AG09309 (cell line): ENCODE data around the gene FAM221B.

Experiments
- DNase-seq: peaks from one replicate; pipeline ENCODE4 v3.0.0-alpha.2; 2010; ENCODE audit warnings: low read depth
- H3K4me3 ChIP-seq: 2 replicates; pipeline ENCODE4 v1.5.1; 2011; ENCODE audit warnings: mild to moderate bottlenecking, low read depth, low read length, moderate library complexity; ENCODE audit not compliant: control insufficient read depth
- TF ChIP-seq, protein P1 (sequence below): IDR thresholded peaks from 2 replicates; pipeline ENCODE4 v1.5.1; 2011; ENCODE audit warnings: mild to moderate bottlenecking, low read depth, low read length, inconsistent platforms; ENCODE audit not compliant: insufficient read depth, control insufficient read depth; ENCODE audit errors: missing control alignments

FAM221B gene

DNA sequence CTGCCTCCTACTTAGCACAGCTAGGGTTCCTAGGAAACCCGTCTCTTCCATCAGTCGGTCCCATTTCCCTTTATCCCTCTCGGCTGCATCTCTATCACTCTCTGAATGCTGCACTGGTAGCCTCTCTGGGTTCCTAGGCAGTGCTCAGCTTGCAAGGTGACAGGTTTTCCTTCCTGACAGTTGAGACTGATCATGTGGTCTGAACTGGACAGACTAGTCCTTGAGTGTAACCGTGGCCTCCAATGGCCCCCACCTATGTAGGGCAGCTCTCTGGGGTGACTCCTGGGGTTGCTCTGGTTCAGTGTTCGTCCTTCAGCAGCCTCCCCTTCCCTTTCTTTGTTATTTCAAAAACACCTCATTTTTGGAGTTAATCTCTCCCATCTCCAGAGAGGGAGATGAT, 4.3 kb upstream of the FAM221B start:
- DNase-seq = no peak
- no peak overlapping the region for H3K4me3 ChIP-seq
- TF ChIP-seq, protein P1, sequence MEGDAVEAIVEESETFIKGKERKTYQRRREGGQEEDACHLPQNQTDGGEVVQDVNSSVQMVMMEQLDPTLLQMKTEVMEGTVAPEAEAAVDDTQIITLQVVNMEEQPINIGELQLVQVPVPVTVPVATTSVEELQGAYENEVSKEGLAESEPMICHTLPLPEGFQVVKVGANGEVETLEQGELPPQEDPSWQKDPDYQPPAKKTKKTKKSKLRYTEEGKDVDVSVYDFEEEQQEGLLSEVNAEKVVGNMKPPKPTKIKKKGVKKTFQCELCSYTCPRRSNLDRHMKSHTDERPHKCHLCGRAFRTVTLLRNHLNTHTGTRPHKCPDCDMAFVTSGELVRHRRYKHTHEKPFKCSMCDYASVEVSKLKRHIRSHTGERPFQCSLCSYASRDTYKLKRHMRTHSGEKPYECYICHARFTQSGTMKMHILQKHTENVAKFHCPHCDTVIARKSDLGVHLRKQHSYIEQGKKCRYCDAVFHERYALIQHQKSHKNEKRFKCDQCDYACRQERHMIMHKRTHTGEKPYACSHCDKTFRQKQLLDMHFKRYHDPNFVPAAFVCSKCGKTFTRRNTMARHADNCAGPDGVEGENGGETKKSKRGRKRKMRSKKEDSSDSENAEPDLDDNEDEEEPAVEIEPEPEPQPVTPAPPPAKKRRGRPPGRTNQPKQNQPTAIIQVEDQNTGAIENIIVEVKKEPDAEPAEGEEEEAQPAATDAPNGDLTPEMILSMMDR = no peak

- TF ChIP-seq, protein P1 = no peak
- no peak overlapping the region for H3K4me3 ChIP-seq
These were observed 2.5 kb upstream of the FAM221B start for GRCh38 chr9:35831040-35831439.

DNA sequence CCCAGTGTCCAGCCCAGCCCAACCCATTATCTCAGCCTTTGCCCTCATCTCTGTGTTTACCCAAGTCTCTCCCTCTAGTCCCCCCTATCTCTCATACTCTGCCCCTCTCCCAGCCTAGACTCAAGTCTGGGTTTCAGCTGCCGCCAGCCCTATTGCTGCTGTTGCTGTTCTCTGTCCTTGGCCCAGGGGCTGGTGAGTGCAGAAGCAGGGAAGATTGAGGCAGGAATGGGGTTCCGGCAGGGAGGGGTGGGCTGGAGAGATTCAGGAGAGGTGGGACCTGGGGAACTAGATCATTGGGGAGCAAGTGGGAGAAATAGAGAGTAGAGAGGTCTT, 1.2 kb upstream of the FAM221B start:
- peak overlapping the region; percentile 75 for H3K4me3 ChIP-seq
- DNase-seq = no peak

More at GRCh38 chr9:35831040-35831439, 2.5 kb upstream of the FAM221B start:
- DNase-seq = no peak

GRCh38 chr9:35829084-35829763, 692 bp upstream of the FAM221B start, which contains the start of gene TMEM8B:
TSS of gene TMEM8B (plus strand) at chr9:35829228. CDS start at chr9:35829448, 220 bp downstream.
- peak; percentile 55 for DNase-seq
- H3K4me3 ChIP-seq = peak within 1 kb of the TSS; percentile 75
- TF ChIP-seq, protein P1 = no peak

More for the DNA sequence above, 1.2 kb upstream of the FAM221B start:
- TF ChIP-seq, protein P1 = no peak

- H3K4me3 ChIP-seq = no peak overlapping the region
- TF ChIP-seq, protein P1 = no peak
- DNase-seq = peak; percentile 56
These were observed 1.0 kb downstream of the FAM221B start for GRCh38 chr9:35827486-35827885.

DNA sequence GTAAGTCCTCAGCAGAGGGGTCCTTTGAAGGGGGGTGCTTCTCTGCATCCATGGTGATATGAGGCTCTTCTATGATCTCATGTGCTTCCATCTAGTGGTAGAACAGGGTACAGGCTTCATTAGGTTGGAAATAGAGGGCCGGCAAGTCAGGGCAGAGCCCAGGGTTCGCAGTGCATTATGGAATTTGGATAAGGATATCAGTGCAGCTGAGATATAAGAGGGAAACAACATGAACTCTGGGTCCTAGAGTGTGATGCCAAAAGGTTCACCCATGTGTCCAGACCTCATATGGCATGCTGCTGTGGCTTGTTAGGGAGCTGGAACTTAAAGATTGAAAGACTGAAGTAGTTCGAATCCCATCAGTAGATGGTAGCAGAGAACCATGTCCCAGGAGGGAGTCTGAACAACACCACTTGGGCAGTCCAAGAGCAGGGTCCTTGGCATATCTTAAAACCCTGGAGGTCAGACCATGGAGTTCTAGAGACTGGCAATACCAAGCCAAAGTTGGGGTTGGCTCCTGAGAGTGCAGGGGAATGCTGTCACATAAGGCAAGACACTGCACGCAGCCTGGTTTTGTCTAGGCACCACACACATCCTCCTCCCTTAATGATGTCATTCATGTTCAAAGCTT, 2.3 kb downstream of the FAM221B start:
- no peak overlapping the region for H3K4me3 ChIP-seq
- DNase-seq = peak; percentile 27
- TF ChIP-seq, protein P1 = peak; percentile 70
